CD14-positive monocyte (primary cell): ENCODE data around the gene PRKN. TPM values are rescaled to one million over a fixed set of nuclear protein-coding genes. Genes with fewer than 3 reads are reported as not detected.

Experiments used
- DNase-seq, 3 donors: peaks; one replicate each; pipeline ENCODE4 v3.0.0-alpha.2; 2011 to 2022
- H2AFZ ChIP-seq: 2 replicates; pipeline ENCODE4 v1.6.0; 2012; ENCODE audit warnings: mild to moderate bottlenecking, low read depth, low read length, inconsistent platforms; ENCODE audit not compliant: insufficient read depth, poor library complexity, severe bottlenecking
- H3K27ac ChIP-seq, 2 donors: 1 replicate in 1 of 2; 2 replicates in 1 of 2; pipeline ENCODE4 v1.5.1; 2012 to 2013; ENCODE audit warnings: low read length in 2 of 2, control low read depth in 1 of 2, inconsistent platforms in 1 of 2, low read depth in 1 of 2, mild to moderate bottlenecking in 1 of 2
- H3K27me3 ChIP-seq, 2 donors: one replicate each; pipeline versions ENCODE4 v1.6.0 to v1.6.1; 2011 to 2013; ENCODE audit warnings: low read length in 2 of 2; ENCODE audit not compliant: control insufficient read depth in 2 of 2, insufficient read depth in 2 of 2
- H3K36me3 ChIP-seq, 2 donors: replicated peaks in 1 of 2; 1 replicate in 1 of 2; 2 replicates in 1 of 2; pipeline versions ENCODE4 v1.5.1 to v1.6.1; 2012 to 2013; ENCODE audit warnings: low read length in 2 of 2, control low read depth in 1 of 2, inconsistent platforms in 1 of 2, mild to moderate bottlenecking in 1 of 2; ENCODE audit not compliant: insufficient read depth in 2 of 2, control insufficient read depth in 1 of 2
- H3K4me1 ChIP-seq, 2 donors: 1 replicate in 1 of 2; 2 replicates in 1 of 2; pipeline versions ENCODE4 v1.5.1 to v1.6.1; 2012 to 2013; ENCODE audit warnings: low read length in 2 of 2, control low read depth in 1 of 2, inconsistent platforms in 1 of 2, mild to moderate bottlenecking in 1 of 2, moderate library complexity in 1 of 2; ENCODE audit not compliant: insufficient read depth in 2 of 2, control insufficient read depth in 1 of 2
- H3K4me2 ChIP-seq: replicated peaks from 2 replicates; pipeline ENCODE3; 2012; ENCODE audit warnings: low read length, moderate library complexity, mild to moderate bottlenecking; ENCODE audit not compliant: poor library complexity, severe bottlenecking; ENCODE audit errors: extremely low read depth
- H3K4me3 ChIP-seq, 3 experiments: fragments of 200-600 bp in 1 of 3; sonication (generic) in 1 of 3; replicated peaks in 1 of 3; 1 replicate in 2 of 3; 2 replicates in 1 of 3; pipeline ENCODE4 v1.5.1; 2011 to 2013; ENCODE audit warnings: low read length in 3 of 3, mild to moderate bottlenecking in 3 of 3, control low read depth in 2 of 3, low read depth in 2 of 3, inconsistent platforms in 1 of 3, moderate library complexity in 1 of 3
- H3K79me2 ChIP-seq: 2 replicates; pipeline ENCODE4 v1.6.0; 2012; ENCODE audit warnings: mild to moderate bottlenecking, control low read depth, inconsistent platforms, low read length, moderate library complexity; ENCODE audit not compliant: insufficient read depth
- H3K9ac ChIP-seq: 2 replicates; pipeline ENCODE4 v1.6.0; 2017; ENCODE audit warnings: low read length, mild to moderate bottlenecking; ENCODE audit not compliant: insufficient read depth, poor library complexity, severe bottlenecking
- H3K9me3 ChIP-seq, 2 donors: replicated peaks in 1 of 2; 1 replicate in 1 of 2; 2 replicates in 1 of 2; pipeline versions ENCODE4 v1.5.1 to v1.6.1; 2012 to 2013; ENCODE audit warnings: low read length in 2 of 2, control low read depth in 1 of 2; ENCODE audit not compliant: control insufficient read depth in 1 of 2, insufficient read depth in 1 of 2
- H4K20me1 ChIP-seq: 2 replicates; pipeline ENCODE4 v1.6.0; 2012; ENCODE audit warnings: mild to moderate bottlenecking, low read length, control low read depth, moderate library complexity; ENCODE audit not compliant: insufficient read depth
- H3K27ac Mint-ChIP-seq, 7 donors: one replicate each; pipeline ENCODE4 v1.8.0; 2020; ENCODE audit warnings: mild to moderate bottlenecking in 7 of 7, mixed read lengths in 7 of 7, moderate library complexity in 6 of 7, inconsistent platforms in 2 of 7
- H3K27me3 Mint-ChIP-seq, 3 donors: one replicate each; pipeline ENCODE4 v1.8.0; 2021 to 2022; ENCODE audit warnings: low read depth in 3 of 3, mild to moderate bottlenecking in 3 of 3, mixed read lengths in 3 of 3, moderate library complexity in 3 of 3, inconsistent platforms in 1 of 3
- H3K36me3 Mint-ChIP-seq, 2 donors: one replicate each; pipeline ENCODE4 v1.8.0; 2020; ENCODE audit warnings: mixed read lengths in 2 of 2, inconsistent platforms in 1 of 2, mild to moderate bottlenecking in 1 of 2
- H3K4me1 Mint-ChIP-seq: one replicate; pipeline ENCODE4 v1.8.0; 2020; ENCODE audit warnings: mild to moderate bottlenecking, mixed read lengths
- H3K4me3 Mint-ChIP-seq, 2 donors: one replicate each; pipeline ENCODE4 v1.8.0; 2020; ENCODE audit warnings: mild to moderate bottlenecking in 2 of 2, mixed read lengths in 2 of 2, moderate library complexity in 1 of 2
- H3K9me3 Mint-ChIP-seq, 7 donors: one replicate each; pipeline ENCODE4 v1.8.0; 2020 to 2022; ENCODE audit warnings: mixed read lengths in 7 of 7, mild to moderate bottlenecking in 6 of 7, moderate library complexity in 6 of 7, inconsistent platforms in 2 of 7
- WGBS: methylation state at CpG from one replicate; pipeline ENCODE4 v1.1.5; 2013; ENCODE audit warnings: missing lambda C conversion rate; ENCODE audit not compliant: insufficient coverage; 5-methylcytosine and 5-hydroxymethylcytosine counted together
- intact Hi-C, 2 donors: fragments of 100-400 bp; cut with micrococcal nuclease; formaldehyde crosslinking; loops; one replicate each; pipeline versions ENCODE4 v1.15.0 to v1.15.1; 2023
- polyA plus RNA-seq, 3 donors: library from polyadenylated mRNA; depleted of rRNA in 1 of 3; unstranded in 2 of 3; stranded (reverse) in 1 of 3; fragments of 300-500 nt in 2 of 3; fragments of >200 nt in 1 of 3; fragmentation: Illumina TruSeq in 2 of 3; gene quantifications; 1 replicate in 2 of 3; 2 replicates in 1 of 3; pipeline ENCODE4 v1.2.3, GENCODE V29; 2012 to 2021
- TF ChIP-seq, protein P1 (sequence below): fragments of 200-600 bp; IDR thresholded peaks from one replicate; pipeline ENCODE4 v1.8.0; 2022; ENCODE audit warnings: antibody characterized with exemption, mild to moderate bottlenecking

The PRKN gene
- polyA plus RNA-seq, 3 donors: 0.19 to 0.21 TPM; not detected in 1

DNA sequence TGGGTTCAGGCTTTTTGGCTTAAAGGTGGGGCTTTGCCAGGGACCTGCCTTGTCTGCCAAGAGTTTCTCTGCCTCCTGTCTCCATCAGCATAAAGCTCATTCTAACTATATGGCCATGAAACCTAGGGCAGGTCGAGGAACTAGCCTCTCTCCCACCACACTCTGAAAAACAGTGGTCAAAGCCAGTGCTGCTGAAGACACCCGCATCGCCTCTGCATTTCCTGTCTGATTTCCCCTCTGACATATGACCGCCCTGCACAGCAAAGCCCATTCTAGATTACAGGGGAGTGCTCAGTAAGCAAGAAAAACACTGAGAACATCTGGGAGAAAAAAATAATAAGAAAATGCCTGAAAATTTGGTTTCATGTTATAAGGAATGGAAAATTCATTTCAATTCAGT, 573.6 kb downstream of the PRKN start:
- Histone ChIP-seq H3K4me2 (no peak overlapping the region), H3K4me1 (peaks cover 25 to 35% of the 10 kb centered on the region in 2 donors), H3K4me3 (no peak overlapping the region), H2AFZ (no peak overlapping the region), H3K9me3 (peaks cover 0 to 11% of the 10 kb centered on the region in 2 donors), H3K79me2 (no peaks in the 10 kb centered on the region), H3K27ac (no peak overlapping the region), H3K9ac (no peak overlapping the region), H3K27me3 (no peaks in the 10 kb centered on the region), H3K36me3 (no peaks in the 10 kb centered on the region), H4K20me1 (no peaks in the 10 kb centered on the region)
- no peak for DNase-seq
- Mint-ChIP-seq H3K4me3 (no peak overlapping the region), H3K9me3 (peaks cover 0 to 3% (median 0%) of the 10 kb centered on the region in 7 donors), H3K4me1 (peaks cover 45% of the 10 kb centered on the region), H3K27ac (peak overlapping the region in 2 of 7 donors; percentile 46 to 58), H3K36me3 (no peaks in the 10 kb centered on the region), H3K27me3 (peaks cover 0 to 3% (median 1%) of the 10 kb centered on the region in 3 donors)
- TF ChIP-seq, protein P1, sequence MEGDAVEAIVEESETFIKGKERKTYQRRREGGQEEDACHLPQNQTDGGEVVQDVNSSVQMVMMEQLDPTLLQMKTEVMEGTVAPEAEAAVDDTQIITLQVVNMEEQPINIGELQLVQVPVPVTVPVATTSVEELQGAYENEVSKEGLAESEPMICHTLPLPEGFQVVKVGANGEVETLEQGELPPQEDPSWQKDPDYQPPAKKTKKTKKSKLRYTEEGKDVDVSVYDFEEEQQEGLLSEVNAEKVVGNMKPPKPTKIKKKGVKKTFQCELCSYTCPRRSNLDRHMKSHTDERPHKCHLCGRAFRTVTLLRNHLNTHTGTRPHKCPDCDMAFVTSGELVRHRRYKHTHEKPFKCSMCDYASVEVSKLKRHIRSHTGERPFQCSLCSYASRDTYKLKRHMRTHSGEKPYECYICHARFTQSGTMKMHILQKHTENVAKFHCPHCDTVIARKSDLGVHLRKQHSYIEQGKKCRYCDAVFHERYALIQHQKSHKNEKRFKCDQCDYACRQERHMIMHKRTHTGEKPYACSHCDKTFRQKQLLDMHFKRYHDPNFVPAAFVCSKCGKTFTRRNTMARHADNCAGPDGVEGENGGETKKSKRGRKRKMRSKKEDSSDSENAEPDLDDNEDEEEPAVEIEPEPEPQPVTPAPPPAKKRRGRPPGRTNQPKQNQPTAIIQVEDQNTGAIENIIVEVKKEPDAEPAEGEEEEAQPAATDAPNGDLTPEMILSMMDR: no peak
- 25% methylated on average over 4 of the region's 4 CpGs for WGBS
- intact Hi-C loops: no loop called here

DNA sequence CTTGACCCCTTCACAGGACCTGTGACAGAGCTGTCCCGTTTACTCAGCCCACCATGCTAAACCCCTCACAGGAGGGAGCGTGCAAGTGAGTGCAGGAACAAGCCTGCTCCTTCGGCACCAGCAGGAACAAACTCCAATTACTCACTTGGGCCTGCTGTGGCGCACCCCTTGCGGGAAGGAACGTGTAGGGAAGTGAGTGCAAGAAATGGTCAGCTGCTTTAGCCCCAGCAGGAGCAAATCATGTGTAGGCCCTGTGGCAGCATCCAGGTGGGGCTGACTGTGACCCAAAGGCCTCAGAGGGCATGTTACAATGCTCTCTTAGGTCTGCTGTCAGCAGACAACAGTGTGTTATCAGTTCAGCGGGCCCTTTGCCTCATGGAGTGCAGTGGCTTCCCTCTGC, 574.4 kb downstream of the PRKN start:
- intact Hi-C loops: no loop called here
- Histone ChIP-seq H3K9ac (no peak overlapping the region), H3K4me2 (no peak overlapping the region), H2AFZ (no peak overlapping the region), H3K27ac (no peak overlapping the region), H3K36me3 (no peaks in the 10 kb centered on the region), H3K27me3 (no peaks in the 10 kb centered on the region), H3K79me2 (no peaks in the 10 kb centered on the region), H3K4me1 (peaks cover 25 to 35% of the 10 kb centered on the region in 2 donors), H3K4me3 (no peak overlapping the region), H4K20me1 (no peaks in the 10 kb centered on the region), H3K9me3 (peaks cover 0 to 11% of the 10 kb centered on the region in 2 donors)
- Mint-ChIP-seq H3K36me3 (no peaks in the 10 kb centered on the region), H3K4me1 (peaks cover 45% of the 10 kb centered on the region), H3K9me3 (peaks cover 0 to 3% (median 0%) of the 10 kb centered on the region in 7 donors), H3K27me3 (peaks cover 0 to 3% (median 1%) of the 10 kb centered on the region in 3 donors), H3K4me3 (no peak overlapping the region), H3K27ac (no peak overlapping the region)
- TF ChIP-seq, protein P1: no peak
- peak in 1 of 3 donors; percentile 26 for DNase-seq
- WGBS: 67% methylated on average over 3 of the region's 7 CpGs
